ENCODE data around the gene PPP1R3F. TPM values are rescaled to one million over a fixed set of nuclear protein-coding genes. Genes with fewer than 3 reads are reported as not detected.
"Not testable (repeated sequence)": the region's sequence is repeated elsewhere in the genome, so short reads cannot be mapped to it uniquely, and the experiment has no call there.

Gene PPP1R3F
- total RNA-seq, 1 experiment from 2014 or later, result 7.3 TPM

DNA sequence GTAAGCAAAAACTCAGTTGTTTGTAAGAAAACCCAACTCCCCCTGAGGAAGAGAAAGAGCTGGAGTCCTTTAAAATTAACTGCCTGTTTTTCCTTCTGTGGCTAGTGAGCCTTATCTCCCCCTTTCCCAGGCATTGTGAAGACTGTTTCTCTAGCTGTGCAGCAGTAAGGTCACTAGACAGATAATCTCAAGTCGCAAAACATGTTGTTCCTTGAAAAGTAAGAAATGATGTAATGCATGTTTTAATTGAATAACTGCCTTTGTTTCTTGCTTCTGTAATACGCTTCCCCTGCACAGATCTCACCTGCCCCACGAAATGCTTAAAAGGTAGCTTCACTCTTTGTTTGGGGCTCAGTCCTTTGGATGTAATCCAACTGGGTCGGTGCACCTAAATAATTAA lies 46.5 kb downstream of the PPP1R3F start:
- no peak for DNase-seq (ENCODE audit: low spot score)

DNA sequence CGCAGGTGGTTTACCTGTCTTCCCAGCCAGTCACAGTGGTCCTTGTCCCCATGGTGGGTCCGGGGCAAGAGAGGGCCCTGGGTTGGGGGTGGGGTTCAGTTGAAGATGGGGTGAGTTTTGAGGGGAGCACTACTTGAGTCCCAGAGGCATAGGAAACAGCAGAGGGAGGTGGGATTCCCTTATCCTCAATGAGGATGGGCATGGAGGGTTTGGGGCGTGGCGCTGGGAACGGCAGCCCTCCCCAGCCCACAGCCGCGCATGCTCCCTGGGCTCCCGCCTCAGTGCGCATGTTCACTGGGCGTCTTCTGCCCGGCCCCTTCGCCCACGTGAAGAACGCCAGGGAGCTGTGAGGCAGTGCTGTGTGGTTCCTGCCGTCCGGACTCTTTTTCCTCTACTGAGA lies 52.1 kb downstream of the PPP1R3F start, which contains the start of gene GAGE12J:
TSS of gene GAGE12J (plus strand) at position 301 of the 400 bp plus-strand sequence. CDS start 1,157 bp downstream, outside the sequence.
- not testable (repeated sequence) for DNase-seq (ENCODE audit: low spot score)

DNA sequence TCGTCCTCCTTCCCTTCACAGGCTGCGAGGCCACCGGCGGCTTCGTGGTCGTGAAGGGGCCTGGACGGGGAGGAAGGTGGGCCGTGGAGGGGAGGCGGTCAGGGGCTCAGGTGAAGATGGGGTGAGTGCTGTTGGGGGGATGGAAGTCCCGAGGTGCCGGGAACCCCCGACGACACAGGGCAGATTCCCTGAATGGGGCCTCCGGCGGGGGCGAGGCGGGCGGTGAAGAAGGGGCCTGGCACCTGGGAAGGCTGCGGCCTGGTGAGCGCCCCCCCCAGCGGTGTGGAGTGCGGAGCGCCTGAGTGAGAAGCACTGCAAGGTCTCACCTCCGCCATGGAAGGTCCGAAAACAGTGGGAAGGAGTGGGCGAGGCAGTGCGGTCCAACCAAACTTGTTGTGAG lies 52.7 kb downstream of the PPP1R3F start:
- DNase-seq (ENCODE audit: low spot score), result not testable (repeated sequence)

DNA sequence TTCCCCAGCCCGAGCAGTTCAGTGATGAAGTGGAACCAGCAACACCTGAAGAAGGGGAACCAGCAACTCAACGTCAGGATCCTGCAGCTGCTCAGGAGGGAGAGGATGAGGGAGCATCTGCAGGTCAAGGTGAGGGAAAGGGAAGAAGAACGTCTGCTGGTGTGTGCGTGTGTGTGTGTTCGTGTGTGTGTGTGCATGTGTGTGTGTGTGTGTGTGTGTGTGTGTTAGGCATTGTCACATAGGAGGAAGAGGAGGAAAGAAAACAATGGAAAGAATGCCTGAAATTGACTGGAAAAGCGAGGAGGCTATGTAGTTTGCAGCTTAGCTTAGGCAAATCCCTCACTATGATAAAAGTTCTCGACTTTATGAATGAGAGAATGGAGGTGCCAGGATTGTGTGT lies 54.1 kb downstream of the PPP1R3F start:
- not testable (repeated sequence) for DNase-seq (ENCODE audit: low spot score)

DNA sequence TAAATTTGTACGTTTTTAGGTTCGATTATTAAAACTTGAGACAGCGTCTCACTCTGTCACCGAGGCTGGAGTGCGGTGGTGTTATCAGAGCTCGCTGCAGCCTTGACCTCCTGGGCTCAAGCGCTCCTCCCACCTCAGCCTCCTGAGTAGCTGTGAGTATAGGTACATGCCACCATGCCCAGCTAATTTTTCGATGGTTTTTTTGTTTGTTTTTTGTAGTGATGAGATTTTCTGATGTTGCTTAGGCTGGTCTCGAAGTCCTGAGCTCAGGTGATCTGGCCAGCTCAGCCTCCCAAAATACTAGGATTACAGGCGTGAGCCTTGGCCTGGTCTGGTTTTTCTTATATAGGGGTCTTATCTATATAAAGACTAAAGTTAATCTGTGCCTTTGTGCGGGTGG lies 60.8 kb downstream of the PPP1R3F start:
- DNase-seq (ENCODE audit: low spot score), result not testable (repeated sequence)

DNA sequence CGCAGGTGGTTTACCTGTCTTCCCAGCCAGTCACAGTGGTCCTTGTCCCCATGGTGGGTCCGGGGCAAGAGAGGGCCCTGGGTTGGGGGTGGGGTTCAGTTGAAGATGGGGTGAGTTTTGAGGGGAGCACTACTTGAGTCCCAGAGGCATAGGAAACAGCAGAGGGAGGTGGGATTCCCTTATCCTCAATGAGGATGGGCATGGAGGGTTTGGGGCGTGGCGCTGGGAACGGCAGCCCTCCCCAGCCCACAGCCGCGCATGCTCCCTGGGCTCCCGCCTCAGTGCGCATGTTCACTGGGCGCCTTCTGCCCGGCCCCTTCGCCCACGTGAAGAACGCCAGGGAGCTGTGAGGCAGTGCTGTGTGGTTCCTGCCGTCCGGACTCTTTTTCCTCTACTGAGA lies 61.7 kb downstream of the PPP1R3F start, which contains the start of gene GAGE13:
TSS of gene GAGE13 (plus strand) at position 301 of the 400 bp plus-strand sequence. CDS start 1,156 bp downstream, outside the sequence.
- not testable (repeated sequence) for DNase-seq (ENCODE audit: low spot score)

DNA sequence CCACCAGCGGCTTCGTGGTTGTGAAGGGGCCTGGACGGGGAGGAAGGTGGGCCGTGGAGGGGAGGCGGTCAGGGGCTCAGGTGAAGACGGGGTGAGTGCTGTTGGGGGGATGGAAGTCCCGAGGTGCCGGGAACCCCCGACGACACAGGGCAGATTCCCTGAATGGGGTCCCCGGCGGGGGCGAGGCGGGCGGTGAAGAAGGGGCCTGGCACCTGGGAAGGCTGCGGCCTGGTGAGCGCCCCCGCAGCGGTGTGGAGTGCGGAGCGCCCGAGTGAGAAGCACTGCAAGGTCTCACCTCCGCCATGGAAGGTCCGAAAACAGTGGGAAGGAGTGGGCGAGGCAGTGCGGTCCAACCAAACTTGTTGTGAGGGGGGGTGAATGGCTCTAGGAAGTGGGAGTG lies 62.2 kb downstream of the PPP1R3F start:
- DNase-seq (ENCODE audit: low spot score), result not testable (repeated sequence)

Other genes starting within 250 kb of the PPP1R3F start
- 46.6 and 53.6 TPM in 2 replicates for gene TFE3, start 226.4 kb upstream of the PPP1R3F start, total RNA-seq (2014; rRNA removed; shearing (Covaris generic))
- gene CCDC120, start 210.8 kb upstream of the PPP1R3F start, total RNA-seq (2014; rRNA removed; shearing (Covaris generic)), result 10.6 and 12.6 TPM in 2 replicates
- 0.15 and 0.57 TPM in 2 replicates for gene PRAF2, start 195.8 kb upstream of the PPP1R3F start, total RNA-seq (2014; rRNA removed; shearing (Covaris generic))
- gene WDR45, start 189.9 kb upstream of the PPP1R3F start, total RNA-seq (2014; rRNA removed; shearing (Covaris generic)), result 46.5 and 65.5 TPM in 2 replicates
- 39.4 and 41.6 TPM in 2 replicates for gene GPKOW, start 146.1 kb upstream of the PPP1R3F start, total RNA-seq (2014; rRNA removed; shearing (Covaris generic))
- 12.6 and 13.6 TPM in 2 replicates for gene MAGIX, start 107.0 kb upstream of the PPP1R3F start, total RNA-seq (2014; rRNA removed; shearing (Covaris generic))
- gene PLP2, start 97.9 kb upstream of the PPP1R3F start, total RNA-seq (2014; rRNA removed; shearing (Covaris generic)), result 27.3 and 28.1 TPM in 2 replicates
- 19.0 and 22.3 TPM in 2 replicates for gene PRICKLE3, start 83.4 kb upstream of the PPP1R3F start, total RNA-seq (2014; rRNA removed; shearing (Covaris generic))
- gene SYP, start 69.6 kb upstream of the PPP1R3F start, total RNA-seq (2014; rRNA removed; shearing (Covaris generic)), result 0.61 and 1.1 TPM in 2 replicates
- gene CACNA1F, start 36.5 kb upstream of the PPP1R3F start, total RNA-seq (2014; rRNA removed; shearing (Covaris generic)), result not detected in 2 replicates
- gene CCDC22, start 34.3 kb upstream of the PPP1R3F start, total RNA-seq (2014; rRNA removed; shearing (Covaris generic)), result 25.0 and 27.7 TPM in 2 replicates
- not detected in 2 replicates for gene FOXP3, start 5.1 kb upstream of the PPP1R3F start, total RNA-seq (2014; rRNA removed; shearing (Covaris generic))
- gene GAGE10, start 33.9 kb downstream of the PPP1R3F start, total RNA-seq (2014; rRNA removed; shearing (Covaris generic)), result not detected in 2 replicates
- gene GAGE12J, start 52.2 kb downstream of the PPP1R3F start, total RNA-seq (2014; rRNA removed; shearing (Covaris generic)), result not detected in 2 replicates
- not detected in 2 replicates for gene GAGE13, start 61.8 kb downstream of the PPP1R3F start, total RNA-seq (2014; rRNA removed; shearing (Covaris generic))

All from HT-29 (cell line).